GM23248 (cell line): Measurements from ENCODE around the gene SPAAR. TPM values are rescaled to one million over a fixed set of nuclear protein-coding genes. Genes with fewer than 3 reads are reported as not detected.
"Not testable (repeated sequence)": the region's sequence is repeated elsewhere in the genome, so short reads cannot be mapped to it uniquely, and the experiment has no call there.

ENCODE experiments used
- DNase-seq: peaks from one replicate; pipeline ENCODE4 v3.0.0-alpha.2; 2015
- H2AFZ ChIP-seq: fragments of 200-600 bp; sonication (generic); 2 replicates; pipeline ENCODE4 v1.6.1; 2016; ENCODE audit warnings: antibody characterized with exemption
- H3F3A ChIP-seq: fragments of 200-600 bp; sonication (generic); 2 replicates; pipeline ENCODE4 v1.6.1; 2016; ENCODE audit warnings: mild to moderate bottlenecking, antibody characterized with exemption, mixed run types; ENCODE audit not compliant: insufficient read depth
- H3K27ac ChIP-seq: fragments of 200-600 bp; sonication (generic); 2 replicates; pipeline ENCODE4 v1.5.1; 2016; ENCODE audit warnings: mild to moderate bottlenecking
- H3K27me3 ChIP-seq: fragments of 200-600 bp; sonication (generic); replicated peaks from 2 replicates; pipeline ENCODE4 v1.6.1; 2016; ENCODE audit warnings: mild to moderate bottlenecking; ENCODE audit not compliant: insufficient read depth
- H3K36me3 ChIP-seq: fragments of 200-600 bp; sonication (generic); 2 replicates; pipeline ENCODE4 v1.6.1; 2016; ENCODE audit warnings: low read depth, mild to moderate bottlenecking
- H3K4me1 ChIP-seq: fragments of 200-600 bp; sonication (generic); 2 replicates; pipeline ENCODE4 v1.6.1; 2016; ENCODE audit warnings: mild to moderate bottlenecking; ENCODE audit not compliant: insufficient read depth
- H3K4me2 ChIP-seq: fragments of 200-600 bp; sonication (generic); one replicate; pipeline ENCODE4 v1.6.1; 2016; ENCODE audit warnings: mild to moderate bottlenecking; ENCODE audit not compliant: unreplicated experiment
- H3K4me3 ChIP-seq: fragments of 200-600 bp; sonication (generic); 2 replicates; pipeline ENCODE4 v1.5.1; 2016; ENCODE audit warnings: mild to moderate bottlenecking
- H3K79me2 ChIP-seq: fragments of 200-600 bp; sonication (generic); 2 replicates; pipeline ENCODE4 v1.6.1; 2016; ENCODE audit warnings: mild to moderate bottlenecking; ENCODE audit not compliant: insufficient read depth
- H3K9ac ChIP-seq: fragments of 200-600 bp; sonication (generic); 2 replicates; pipeline ENCODE4 v1.6.1; 2016; ENCODE audit warnings: mild to moderate bottlenecking
- H3K9me2 ChIP-seq: fragments of 200-600 bp; sonication (generic); 2 replicates; pipeline ENCODE4 v1.6.1; 2016; ENCODE audit warnings: mixed run types, mild to moderate bottlenecking, moderate library complexity; ENCODE audit not compliant: insufficient read depth
- H3K9me3 ChIP-seq: fragments of 200-600 bp; sonication (generic); one replicate; pipeline ENCODE4 v1.6.1; 2017; ENCODE audit warnings: low read depth
- H4K20me1 ChIP-seq: fragments of 200-600 bp; sonication (generic); 2 replicates; pipeline ENCODE4 v1.6.0; 2016; ENCODE audit not compliant: insufficient read depth
- EZH2 ChIP-seq: fragments of 200-600 bp; sonication (generic); IDR thresholded peaks from 2 replicates; pipeline ENCODE4 v1.6.1; 2018; ENCODE audit warnings: antibody characterized with exemption, mild to moderate bottlenecking; ENCODE audit not compliant: insufficient read depth, poor library complexity, severe bottlenecking
- EZH2phosphoT487 ChIP-seq: fragments of 200-600 bp; sonication (generic); IDR thresholded peaks from 2 replicates; pipeline ENCODE4 v1.6.1; 2018; ENCODE audit warnings: antibody characterized with exemption, moderate library complexity, mild to moderate bottlenecking, low read depth; ENCODE audit not compliant: insufficient read depth
- WGBS, 2 experiments: methylation state at CpG; one replicate each; pipeline ENCODE4 v1.1.6; 2015 to 2017; ENCODE audit warnings: low lambda C conversion rate in 2 of 2, low coverage in 1 of 2; ENCODE audit errors: missing lambda C conversion rate in 2 of 2; 5-methylcytosine and 5-hydroxymethylcytosine counted together
- in situ Hi-C: fragments of 300-500 bp; cut with MboI; formaldehyde crosslinking; loops from 2 replicates; pipeline ENCODE4 v1.15.0; 2020
- polyA plus RNA-seq: library from polyadenylated mRNA; unstranded; fragments of >200 nt; fragmentation: Nextera tagmentation; extraction: Ambion mirVana; gene quantifications from 2 replicates; pipeline ENCODE4 v1.2.1, GENCODE V29; 2016
- total RNA-seq: library from RNA; depleted of rRNA; stranded (reverse); fragments of >200 nt; shearing (Covaris generic); gene quantifications from 2 replicates; pipeline ENCODE4 v1.2.3, GENCODE V29; 2014

Gene SPAAR
- total and polyA plus RNA-seq, 2 experiments from 2014 or later = 0.39 TPM; not detected in 1

DNA sequence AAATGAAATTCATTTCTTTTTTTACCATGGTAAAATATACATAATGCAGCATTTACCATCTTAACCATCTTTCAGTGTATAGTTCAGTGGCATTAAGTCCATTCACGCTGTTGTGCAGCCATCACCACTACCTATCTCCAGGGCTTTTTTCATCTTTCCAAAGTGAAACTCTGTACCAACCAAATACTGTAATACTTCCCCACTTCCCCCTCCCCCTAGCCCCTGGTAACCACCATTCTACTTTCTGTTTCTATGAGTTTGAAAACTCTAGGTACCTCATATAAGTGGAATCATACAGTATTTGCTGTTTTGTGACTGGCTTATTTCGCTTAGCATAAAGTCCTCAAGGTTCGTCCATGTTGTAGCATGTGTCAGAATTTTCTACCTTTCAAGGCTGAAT is 23.4 kb downstream of the SPAAR start:
- H3K9ac ChIP-seq = no peak overlapping the region
- no peak for DNase-seq
- no peak overlapping the region for H2AFZ ChIP-seq
- no peaks in the 10 kb centered on the region for H4K20me1 ChIP-seq
- H3K4me2 ChIP-seq = no peak overlapping the region
- in situ Hi-C loops = no loop called here
- peaks cover 23% of the 10 kb centered on the region for H3F3A ChIP-seq
- WGBS, 2 experiments = 87 to 93% methylated on average over 3 of the region's 3 CpGs
- no peak overlapping the region for H3K4me3 ChIP-seq
- no peaks in the 10 kb centered on the region for H3K36me3 ChIP-seq
- H3K27ac ChIP-seq = no peak overlapping the region
- TF ChIP-seq EZH2phosphoT487 (no peak), EZH2 (no peak)
- peaks cover 49% of the 10 kb centered on the region for H3K4me1 ChIP-seq
- H3K79me2 ChIP-seq = no peaks in the 10 kb centered on the region
- no peaks in the 10 kb centered on the region for H3K27me3 ChIP-seq
- H3K9me2 ChIP-seq = no peaks in the 10 kb centered on the region
- no peaks in the 10 kb centered on the region for H3K9me3 ChIP-seq

DNA sequence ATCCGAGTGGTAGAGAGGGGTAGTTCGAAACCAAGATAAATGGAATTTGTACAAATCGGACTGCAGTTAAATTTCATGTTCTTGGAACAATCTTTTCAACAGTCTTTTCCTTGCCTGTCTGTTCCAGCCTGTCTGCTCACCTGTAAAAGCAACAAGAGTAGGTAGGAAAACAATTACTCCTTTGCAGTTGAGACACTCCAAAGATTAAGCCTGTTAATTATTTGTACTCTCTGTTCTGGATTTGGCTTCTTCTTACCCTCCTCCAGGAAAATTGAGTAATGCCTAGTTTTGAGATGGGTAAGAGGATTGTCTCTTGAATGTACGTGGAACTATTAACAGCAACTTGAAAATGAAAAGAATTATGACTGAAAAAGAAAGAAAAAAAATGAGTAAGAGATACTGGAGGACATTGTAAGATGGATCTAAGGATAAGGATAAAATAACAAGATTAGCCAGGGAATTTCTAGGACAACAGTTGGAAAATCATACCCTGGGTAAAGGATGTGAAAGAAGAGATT is 24.3 kb downstream of the SPAAR start:
- WGBS, 2 experiments = 75 to 81% methylated on average over 4 of the region's 4 CpGs
- Histone ChIP-seq H3K27me3 (no peaks in the 10 kb centered on the region), H4K20me1 (no peaks in the 10 kb centered on the region), H3K9me3 (no peaks in the 10 kb centered on the region), H3K4me1 (peaks cover 43% of the 10 kb centered on the region), H3K9me2 (no peaks in the 10 kb centered on the region), H3K79me2 (no peaks in the 10 kb centered on the region), H3K27ac (no peak overlapping the region), H3K36me3 (no peaks in the 10 kb centered on the region), H3K4me3 (no peak overlapping the region), H3K9ac (no peak overlapping the region), H2AFZ (peak overlapping the region; percentile 29), H3K4me2 (no peak overlapping the region), H3F3A (peaks cover 23% of the 10 kb centered on the region)
- in situ Hi-C loops = no loop called here
- TF ChIP-seq EZH2 = no peak
- TF ChIP-seq EZH2phosphoT487 = no peak
- DNase-seq = no peak

DNA sequence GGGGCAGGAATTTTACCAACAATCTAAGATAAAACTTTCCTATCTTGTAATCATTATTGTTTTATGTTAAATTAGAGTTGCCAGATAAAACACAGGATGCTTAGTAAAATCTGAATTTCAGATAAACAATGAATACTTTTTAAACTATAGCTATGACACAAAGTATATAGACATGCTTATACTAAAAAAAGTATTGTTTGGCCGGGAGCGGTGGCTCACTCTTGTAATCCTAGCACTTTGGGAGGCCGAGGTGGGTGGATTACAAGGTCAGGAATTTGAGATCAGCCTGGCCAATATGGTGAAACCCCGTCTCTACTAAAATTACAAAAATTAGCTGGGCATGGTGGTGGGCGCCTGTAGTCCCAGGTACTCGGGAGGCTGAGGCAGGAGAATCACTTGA is 24.8 kb downstream of the SPAAR start:
- H3K4me1 ChIP-seq = peaks cover 38% of the 10 kb centered on the region
- H3K4me2 ChIP-seq, in situ Hi-C loops, H3K9ac ChIP-seq, H3K36me3 ChIP-seq, H3K9me3 ChIP-seq, H3K27ac ChIP-seq, H3K79me2 ChIP-seq, H3K4me3 ChIP-seq, H3K27me3 ChIP-seq, DNase-seq, H4K20me1 ChIP-seq, H3K9me2 ChIP-seq: not testable (repeated sequence)
- peaks cover 23% of the 10 kb centered on the region for H3F3A ChIP-seq
- peak overlapping the region; percentile 29 for H2AFZ ChIP-seq
- 95 to 97% methylated on average over 6 of the region's 6 CpGs for whole genome bisulfite sequencing, 2 experiments

DNA sequence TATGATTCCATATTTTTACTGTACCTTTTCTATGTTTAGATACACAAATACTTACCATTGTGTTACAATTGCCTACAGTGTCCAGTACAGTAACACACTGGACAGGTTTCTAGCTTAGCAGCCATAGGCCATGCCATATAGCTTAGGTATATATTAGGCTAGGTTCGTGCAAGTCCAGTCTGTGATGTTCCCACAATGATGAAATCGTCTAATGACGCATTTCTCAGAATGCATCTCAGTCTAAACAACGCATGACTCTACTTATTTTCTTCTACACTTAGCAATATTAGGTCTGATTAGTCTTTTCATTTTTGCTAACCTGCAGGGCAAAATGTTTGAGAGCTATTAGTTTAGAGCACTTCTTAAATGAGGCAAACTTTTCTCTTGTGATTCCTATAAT is 26.0 kb downstream of the SPAAR start:
- no peaks in the 10 kb centered on the region for H3K79me2 ChIP-seq
- H3K27me3 ChIP-seq = no peaks in the 10 kb centered on the region
- no peak overlapping the region for H3K4me3 ChIP-seq
- no peak overlapping the region for H2AFZ ChIP-seq
- peaks cover 23% of the 10 kb centered on the region for H3F3A ChIP-seq
- H3K4me1 ChIP-seq = peaks cover 36% of the 10 kb centered on the region
- 66 to 71% methylated on average over 4 of the region's 4 CpGs for WGBS, 2 experiments
- in situ Hi-C loops = no loop called here
- H3K36me3 ChIP-seq = no peaks in the 10 kb centered on the region
- peak overlapping the region; percentile 34 for H3K4me2 ChIP-seq
- no peak overlapping the region for H3K9ac ChIP-seq
- no peaks in the 10 kb centered on the region for H3K9me3 ChIP-seq
- no peak for DNase-seq
- peak overlapping the region; percentile 55 for H3K27ac ChIP-seq
- H4K20me1 ChIP-seq = no peaks in the 10 kb centered on the region
- TF ChIP-seq EZH2phosphoT487 = no peak
- no peaks in the 10 kb centered on the region for H3K9me2 ChIP-seq

GRCh38 chr9:35935755-35936509 is 26.6 kb downstream of the SPAAR start:
- Histone ChIP-seq H3K27ac (peak overlapping the region; percentile 55), H3K79me2 (no peaks in the 10 kb centered on the region), H3K9me2 (no peaks in the 10 kb centered on the region), H3K4me1 (peaks cover 36% of the 10 kb centered on the region), H4K20me1 (no peaks in the 10 kb centered on the region), H3K9ac (no peak overlapping the region), H3K36me3 (no peaks in the 10 kb centered on the region), H3K9me3 (no peaks in the 10 kb centered on the region), H3K4me2 (peak overlapping the region; percentile 34), H3K27me3 (no peaks in the 10 kb centered on the region), H2AFZ (peak overlapping the region; percentile 16; the same call in 1 of the 2 replicates), H3K4me3 (no peak overlapping the region), H3F3A (peaks cover 24% of the 10 kb centered on the region)
- peak; percentile 66 for DNase-seq
- in situ Hi-C loops = no loop called here
- no peak for TF ChIP-seq EZH2phosphoT487
- no peak for TF ChIP-seq EZH2
- WGBS, 2 experiments = 43 to 44% methylated on average over 7 of the region's 7 CpGs
